Neuronal stem cell (in vitro differentiated cells): Measurements from ENCODE around the gene IGSF21.

Experiments
- DNase-seq: peaks from one replicate; pipeline ENCODE4 v3.0.0-alpha.2; 2013; ENCODE audit warnings: low spot score
- H2AFZ ChIP-seq: one replicate; pipeline ENCODE4 v1.6.1; 2013; ENCODE audit warnings: mild to moderate bottlenecking, low read length, inconsistent platforms
- H2AK5ac ChIP-seq: 2 replicates; pipeline ENCODE4 v1.6.1; 2013; ENCODE audit warnings: low read depth, mild to moderate bottlenecking, inconsistent platforms, low read length, moderate library complexity, mixed read lengths
- H2BK120ac ChIP-seq: 2 replicates; pipeline ENCODE4 v1.6.1; 2013; ENCODE audit warnings: low read depth, mild to moderate bottlenecking, inconsistent platforms, low read length, moderate library complexity, mixed read lengths
- H2BK12ac ChIP-seq: one replicate; pipeline ENCODE4 v1.6.1; 2013; ENCODE audit warnings: low read length, inconsistent platforms
- H2BK15ac ChIP-seq: 2 replicates; pipeline ENCODE4 v1.6.1; 2013; ENCODE audit warnings: mild to moderate bottlenecking, low read length, inconsistent platforms, mixed read lengths
- H2BK5ac ChIP-seq: one replicate; pipeline ENCODE4 v1.6.1; 2013; ENCODE audit warnings: inconsistent platforms, mild to moderate bottlenecking, low read length, moderate library complexity
- H3K14ac ChIP-seq: one replicate; pipeline ENCODE4 v1.6.1; 2013; ENCODE audit warnings: low read length, inconsistent platforms
- H3K18ac ChIP-seq: 2 replicates; pipeline ENCODE4 v1.6.1; 2013; ENCODE audit warnings: low read length, inconsistent platforms
- H3K23ac ChIP-seq: 2 replicates; pipeline ENCODE4 v1.6.1; 2013; ENCODE audit warnings: low read depth, mild to moderate bottlenecking, mixed read lengths, low read length, inconsistent platforms; ENCODE audit not compliant: poor library complexity
- H3K27ac ChIP-seq: replicated peaks from 3 replicates; pipeline ENCODE4 v1.5.1; 2013; ENCODE audit warnings: low read length, inconsistent platforms
- H3K27me3 ChIP-seq, 3 experiments: 2 replicates each; pipeline ENCODE4 v1.6.1; 2013; ENCODE audit warnings: low read length in 3 of 3, mild to moderate bottlenecking in 2 of 3, inconsistent platforms in 1 of 3, low read depth in 1 of 3, mixed read lengths in 1 of 3, moderate library complexity in 1 of 3; ENCODE audit not compliant: control insufficient read depth in 3 of 3, insufficient read depth in 3 of 3
- H3K36me3 ChIP-seq, 2 donors: replicated peaks in 1 of 2; 2 replicates each; pipeline ENCODE4 v1.6.1; 2013; ENCODE audit warnings: low read length in 2 of 2; ENCODE audit not compliant: control insufficient read depth in 2 of 2, insufficient read depth in 2 of 2
- H3K4ac ChIP-seq: 2 replicates; pipeline ENCODE4 v1.6.1; 2013; ENCODE audit warnings: inconsistent platforms, mild to moderate bottlenecking, low read length, moderate library complexity
- H3K4me1 ChIP-seq, 2 donors: 1 replicate in 1 of 2; 2 replicates in 1 of 2; pipeline ENCODE4 v1.6.1; 2013; ENCODE audit warnings: low read length in 2 of 2, low read depth in 1 of 2; ENCODE audit not compliant: control insufficient read depth in 2 of 2, insufficient read depth in 1 of 2
- H3K4me2 ChIP-seq: one replicate; pipeline ENCODE4 v1.6.1; 2013; ENCODE audit warnings: mild to moderate bottlenecking, low read length, inconsistent platforms; ENCODE audit not compliant: insufficient read depth, poor library complexity, severe bottlenecking
- H3K4me3 ChIP-seq, 2 donors: 2 replicates each; pipeline ENCODE4 v1.5.1; 2013; ENCODE audit warnings: low read length in 2 of 2, mild to moderate bottlenecking in 2 of 2, inconsistent platforms in 1 of 2, moderate library complexity in 1 of 2
- H3K79me1 ChIP-seq: one replicate; pipeline ENCODE4 v1.6.1; 2013; ENCODE audit warnings: low read depth, mild to moderate bottlenecking, inconsistent platforms, low read length, moderate library complexity
- H3K9ac ChIP-seq: one replicate; pipeline ENCODE4 v1.6.1; 2013; ENCODE audit warnings: mild to moderate bottlenecking, low read depth, low read length, inconsistent platforms; ENCODE audit not compliant: poor library complexity
- H3K9me3 ChIP-seq, 2 donors: replicated peaks in 1 of 2; 2 replicates each; pipeline versions ENCODE3 to v1.6.1; 2013; ENCODE audit warnings: low read length in 2 of 2, mild to moderate bottlenecking in 2 of 2, inconsistent platforms in 1 of 2, low read depth in 1 of 2, mixed read lengths in 1 of 2, moderate library complexity in 1 of 2; ENCODE audit not compliant: control insufficient read depth in 2 of 2, insufficient read depth in 1 of 2
- H4K8ac ChIP-seq: one replicate; pipeline ENCODE4 v1.6.1; 2013; ENCODE audit warnings: low read depth, mild to moderate bottlenecking, inconsistent platforms, low read length, moderate library complexity
- H4K91ac ChIP-seq: one replicate; pipeline ENCODE4 v1.6.1; 2013; ENCODE audit warnings: low read length, low read depth, mild to moderate bottlenecking, inconsistent platforms; ENCODE audit not compliant: poor library complexity
- WGBS, 2 donors: extraction: QIAGEN DNeasy Blood & Tissue Kit; methylation state at CpG; one replicate each; pipeline ENCODE4 v1.1.7; 2013; ENCODE audit warnings: missing lambda C conversion rate in 2 of 2, mixed read lengths in 1 of 2; ENCODE audit not compliant: insufficient read length in 2 of 2, insufficient replicate concordance in 1 of 2; ENCODE audit errors: extremely low coverage in 2 of 2; 5-methylcytosine and 5-hydroxymethylcytosine counted together

The IGSF21 gene

GRCh38 chr1:18422076-18422777 lies 314.6 kb downstream of the IGSF21 start:
- Histone ChIP-seq H4K8ac (no peak overlapping the region), H3K36me3 (no peaks in the 10 kb centered on the region), H3K27me3 (no peaks in the 10 kb centered on the region), H2AK5ac (no peak overlapping the region), H3K4me2 (no peak overlapping the region), H4K91ac (no peak overlapping the region), H3K23ac (no peak overlapping the region), H2BK12ac (no peak overlapping the region), H3K79me1 (no peaks in the 10 kb centered on the region), H2AFZ (no peak overlapping the region), H2BK15ac (no peak overlapping the region), H3K4me3 (no peak overlapping the region), H3K9ac (no peak overlapping the region), H2BK5ac (no peak overlapping the region), H3K27ac (no peak overlapping the region), H3K18ac (no peak overlapping the region), H3K9me3 (peaks cover 0 to 2% of the 10 kb centered on the region in 2 donors), H3K4me1 (peaks cover 0 to 7% of the 10 kb centered on the region in 2 donors), H2BK120ac (no peak overlapping the region), H3K14ac (no peak overlapping the region), H3K4ac (no peak overlapping the region)
- no peak for DNase-seq
- no CpG with 5 or more reads among the region's 15 CpGs for WGBS, 2 donors

GRCh38 chr1:18422954-18423353 lies 315.4 kb downstream of the IGSF21 start:
- WGBS, 2 donors, result no CpG with 5 or more reads among the region's 5 CpGs

GRCh38 chr1:18426580-18426979 lies 319.0 kb downstream of the IGSF21 start:
- Histone ChIP-seq H2AFZ (no peak overlapping the region), H4K91ac (no peak overlapping the region), H3K4me3 (no peak overlapping the region), H2BK120ac (no peak overlapping the region), H2BK15ac (no peak overlapping the region), H3K9ac (no peak overlapping the region), H2BK5ac (no peak overlapping the region), H3K27ac (no peak overlapping the region), H2BK12ac (no peak overlapping the region), H3K14ac (no peak overlapping the region), H2AK5ac (no peak overlapping the region), H3K79me1 (no peaks in the 10 kb centered on the region), H3K4me2 (no peak overlapping the region), H3K18ac (no peak overlapping the region), H3K9me3 (peaks cover 0 to 2% of the 10 kb centered on the region in 2 donors), H3K23ac (no peak overlapping the region), H3K36me3 (no peaks in the 10 kb centered on the region), H3K4me1 (peaks cover 0 to 2% of the 10 kb centered on the region in 2 donors), H3K27me3 (no peaks in the 10 kb centered on the region), H4K8ac (no peak overlapping the region), H3K4ac (no peak overlapping the region)
- WGBS, 2 donors, result no CpG with 5 or more reads among the region's 1 CpG
- no peak for DNase-seq

More at GRCh38 chr1:18422954-18423353, 315.4 kb downstream of the IGSF21 start:
- H3K23ac ChIP-seq, result no peak overlapping the region
- H3K27ac ChIP-seq, result no peak overlapping the region
- no peaks in the 10 kb centered on the region for H3K79me1 ChIP-seq
- H4K91ac ChIP-seq, result no peak overlapping the region
- no peak overlapping the region for H2BK120ac ChIP-seq
- no peak overlapping the region for H2AFZ ChIP-seq
- H3K4me2 ChIP-seq, result no peak overlapping the region
- peaks cover 0 to 2% of the 10 kb centered on the region in 2 donors for H3K9me3 ChIP-seq
- H3K4me1 ChIP-seq, result peaks cover 0 to 7% of the 10 kb centered on the region in 2 donors
- H3K4me3 ChIP-seq, result no peak overlapping the region
- H3K9ac ChIP-seq, result no peak overlapping the region
- H3K18ac ChIP-seq, result peak overlapping the region; percentile 15
- H2BK12ac ChIP-seq, result no peak overlapping the region
- DNase-seq, result no peak
- H2BK5ac ChIP-seq, result no peak overlapping the region
- no peak overlapping the region for H4K8ac ChIP-seq
- H3K14ac ChIP-seq, result no peak overlapping the region
- no peak overlapping the region for H2AK5ac ChIP-seq
- H2BK15ac ChIP-seq, result no peak overlapping the region
- no peaks in the 10 kb centered on the region for H3K36me3 ChIP-seq
- H3K27me3 ChIP-seq, result no peaks in the 10 kb centered on the region
- H3K4ac ChIP-seq, result no peak overlapping the region
